GM19023 (cell line): ENCODE measurements around the gene PIKFYVE.
A peak's percentile ranks its signal among the peaks of the same experiment; 100 is the strongest.
"Not testable (repeated sequence)": the region's sequence is repeated elsewhere in the genome, so short reads cannot be mapped to it uniquely, and the experiment has no call there.

Experiments
- ATAC-seq: cut with Tn5 transposase; IDR thresholded peaks from one replicate; pipeline ENCODE4 v1.9.1; 2021; ENCODE audit warnings: mild to moderate bottlenecking, moderate library complexity; ENCODE audit not compliant: unreplicated experiment

PIKFYVE gene

GRCh38 chr2:208359632-208359986, 93.6 kb downstream of the PIKFYVE start:
- ATAC-seq: no peak

GRCh38 chr2:208360259-208361076, 94.4 kb downstream of the PIKFYVE start:
- no peak for ATAC-seq

GRCh38 chr2:208361077-208361441, 95.0 kb downstream of the PIKFYVE start:
- no peak for ATAC-seq

- ATAC-seq: peak; percentile 60
Observed at GRCh38 chr2:208363485-208363884, 97.4 kb downstream of the PIKFYVE start.

- peak; percentile 69 for ATAC-seq
Observed at GRCh38 chr2:208366215-208367127, 100.4 kb downstream of the PIKFYVE start.

GRCh38 chr2:208369091-208369490, 103.0 kb downstream of the PIKFYVE start:
- ATAC-seq: no peak

- no peak for ATAC-seq
Observed at GRCh38 chr2:208370881-208371633, 105.0 kb downstream of the PIKFYVE start.

- no peak for ATAC-seq
Observed at GRCh38 chr2:208371634-208371935, 105.5 kb downstream of the PIKFYVE start.

GRCh38 chr2:208373460-208374089, 107.5 kb downstream of the PIKFYVE start:
- no peak for ATAC-seq

- ATAC-seq: no peak
Observed at GRCh38 chr2:208375491-208376068, 109.5 kb downstream of the PIKFYVE start.

GRCh38 chr2:208377344-208377860, 111.3 kb downstream of the PIKFYVE start:
- ATAC-seq: not testable (repeated sequence)

- no peak for ATAC-seq
Observed at GRCh38 chr2:208379192-208379591, 113.1 kb downstream of the PIKFYVE start.

GRCh38 chr2:208384637-208385036, 118.6 kb downstream of the PIKFYVE start:
- no peak for ATAC-seq

- ATAC-seq: no peak
Observed at GRCh38 chr2:208386541-208386940, 120.5 kb downstream of the PIKFYVE start.

GRCh38 chr2:208389940-208390339, 123.9 kb downstream of the PIKFYVE start:
- no peak for ATAC-seq

- no peak for ATAC-seq
Observed at GRCh38 chr2:208392300-208392699, 126.2 kb downstream of the PIKFYVE start.

GRCh38 chr2:208396796-208397195, 130.7 kb downstream of the PIKFYVE start:
- not testable (repeated sequence) for ATAC-seq

- ATAC-seq: no peak
Observed at GRCh38 chr2:208399201-208399600, 133.1 kb downstream of the PIKFYVE start.

- no peak for ATAC-seq
Observed at GRCh38 chr2:208406474-208407451, 140.7 kb downstream of the PIKFYVE start, which contains the start of gene PTH2R. TSS of gene PTH2R (plus strand) at chr2:208406792. CDS start at chr2:208407044, 252 bp downstream.
